Measurements from ENCODE around the gene RAB40AL.

RAB40AL gene

GRCh38 chrX:102983205-102983604 is 46.1 kb downstream of the RAB40AL start:
- no peak for DNase-seq (ENCODE audit: low spot score)

- no peak for DNase-seq (ENCODE audit: low spot score)
Measured at GRCh38 chrX:102985192-102985591, 48.1 kb downstream of the RAB40AL start.

Measured in CD4-positive, alpha-beta T cell treated with Interleukin-6 at 100 ng/mL for 8 hours (primary cell).